GM06990 (cell line): ENCODE results near the gene SULF2.

Source experiments
- DNase-seq: peaks from one replicate; pipeline ENCODE4 v3.0.0-alpha.2; 2011; ENCODE audit not compliant: insufficient read length; ENCODE audit errors: extremely low read depth
- H3K27me3 ChIP-seq: replicated peaks from 2 replicates; pipeline ENCODE4 v1.6.0; 2011; ENCODE audit warnings: low read length; ENCODE audit not compliant: control insufficient read depth, insufficient read depth
- H3K36me3 ChIP-seq: 2 replicates; pipeline ENCODE4 v1.5.1; 2011; ENCODE audit warnings: low read length; ENCODE audit not compliant: control insufficient read depth, insufficient read depth
- H3K4me3 ChIP-seq: replicated peaks from 2 replicates; pipeline ENCODE4 v1.5.1; 2011; ENCODE audit warnings: low read depth, mild to moderate bottlenecking, control low read depth, low read length
- TF ChIP-seq, protein P1 (sequence below): IDR thresholded peaks from 2 replicates; pipeline ENCODE4 v1.5.1; 2011; ENCODE audit warnings: low read length, control low read depth, mild to moderate bottlenecking, inconsistent platforms; ENCODE audit not compliant: insufficient read depth, poor library complexity, severe bottlenecking

The SULF2 gene

DNA sequence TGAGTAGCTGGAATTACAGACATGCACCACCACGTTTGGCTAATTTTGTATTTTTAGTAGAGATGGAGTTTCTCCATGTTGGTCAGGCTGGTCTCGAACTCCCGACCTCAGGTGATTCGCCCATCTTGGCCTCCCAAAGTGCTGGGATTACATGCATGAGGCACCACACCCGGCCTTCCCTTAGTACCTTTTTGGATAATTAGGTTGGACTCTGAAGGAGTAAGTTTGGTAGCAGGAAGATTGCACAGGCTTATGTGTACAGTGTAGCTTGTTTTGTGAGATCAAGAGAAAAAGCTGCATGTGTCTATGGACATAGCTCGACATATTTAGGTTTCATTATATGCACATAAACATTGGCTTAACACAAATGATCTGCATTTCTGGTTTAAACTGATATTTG lies 166.8 kb downstream of the SULF2 start:
- TF ChIP-seq, protein P1, sequence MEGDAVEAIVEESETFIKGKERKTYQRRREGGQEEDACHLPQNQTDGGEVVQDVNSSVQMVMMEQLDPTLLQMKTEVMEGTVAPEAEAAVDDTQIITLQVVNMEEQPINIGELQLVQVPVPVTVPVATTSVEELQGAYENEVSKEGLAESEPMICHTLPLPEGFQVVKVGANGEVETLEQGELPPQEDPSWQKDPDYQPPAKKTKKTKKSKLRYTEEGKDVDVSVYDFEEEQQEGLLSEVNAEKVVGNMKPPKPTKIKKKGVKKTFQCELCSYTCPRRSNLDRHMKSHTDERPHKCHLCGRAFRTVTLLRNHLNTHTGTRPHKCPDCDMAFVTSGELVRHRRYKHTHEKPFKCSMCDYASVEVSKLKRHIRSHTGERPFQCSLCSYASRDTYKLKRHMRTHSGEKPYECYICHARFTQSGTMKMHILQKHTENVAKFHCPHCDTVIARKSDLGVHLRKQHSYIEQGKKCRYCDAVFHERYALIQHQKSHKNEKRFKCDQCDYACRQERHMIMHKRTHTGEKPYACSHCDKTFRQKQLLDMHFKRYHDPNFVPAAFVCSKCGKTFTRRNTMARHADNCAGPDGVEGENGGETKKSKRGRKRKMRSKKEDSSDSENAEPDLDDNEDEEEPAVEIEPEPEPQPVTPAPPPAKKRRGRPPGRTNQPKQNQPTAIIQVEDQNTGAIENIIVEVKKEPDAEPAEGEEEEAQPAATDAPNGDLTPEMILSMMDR, result no peak

DNA sequence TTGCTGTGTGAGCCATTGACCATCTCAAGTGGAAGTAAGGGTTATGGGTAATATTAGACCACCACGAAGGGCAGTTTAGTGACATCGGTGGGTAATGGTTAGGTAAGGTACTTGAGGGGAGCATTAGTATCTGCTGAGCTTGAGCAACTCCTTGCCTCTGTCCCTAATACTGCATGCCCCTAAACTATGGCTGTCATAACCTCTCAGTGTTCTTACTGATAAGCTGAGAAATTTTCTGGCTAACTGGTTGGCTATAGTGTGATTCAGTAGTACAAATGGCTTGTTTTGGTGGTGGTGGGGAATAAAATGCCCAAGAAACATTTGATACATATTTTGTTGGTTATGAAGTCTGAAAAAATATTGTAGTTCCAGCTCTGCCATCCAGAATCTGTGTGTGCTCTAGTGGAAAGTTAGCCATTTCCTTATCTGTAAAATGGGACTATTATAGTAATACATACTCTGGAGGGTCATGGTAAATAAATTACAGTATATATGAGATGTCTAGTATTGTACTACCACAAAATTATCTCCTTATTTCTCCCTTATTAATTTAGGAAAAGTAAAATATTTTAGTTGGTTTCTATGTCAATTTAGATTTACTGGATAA lies 170.5 kb downstream of the SULF2 start:
- H3K27me3 ChIP-seq, result no peaks in the 10 kb centered on the region
- TF ChIP-seq, protein P1, result no peak
- no peak for DNase-seq
- peaks cover 4% of the 10 kb centered on the region for H3K36me3 ChIP-seq
- H3K4me3 ChIP-seq, result no peak overlapping the region

More for the DNA sequence above, 166.8 kb downstream of the SULF2 start:
- no peaks in the 10 kb centered on the region for H3K27me3 ChIP-seq
- peaks cover 4% of the 10 kb centered on the region for H3K36me3 ChIP-seq
- H3K4me3 ChIP-seq, result no peak overlapping the region
- DNase-seq, result no peak

DNA sequence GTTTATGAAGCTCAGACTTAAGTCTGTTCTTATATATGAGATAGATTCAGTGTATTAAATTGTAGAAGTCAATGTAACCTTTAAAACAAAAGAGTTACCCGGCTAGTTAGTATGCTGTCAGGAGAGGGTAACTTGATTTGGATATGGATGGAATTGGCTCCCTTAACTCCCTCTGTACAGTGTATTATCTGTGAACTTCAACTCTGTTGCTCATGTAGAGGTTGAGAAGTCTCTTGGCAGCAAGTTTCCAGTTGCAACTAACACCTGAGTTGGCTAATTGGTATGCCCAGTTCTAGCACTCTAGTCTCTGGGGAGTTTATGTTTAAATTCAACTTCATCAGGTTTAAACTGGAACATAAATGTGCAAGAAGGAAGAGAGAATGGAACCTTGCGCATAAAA lies 172.6 kb downstream of the SULF2 start:
- TF ChIP-seq, protein P1, result no peak
- Histone ChIP-seq H3K27me3 (no peaks in the 10 kb centered on the region), H3K4me3 (no peak overlapping the region), H3K36me3 (peaks cover 4% of the 10 kb centered on the region)
- no peak for DNase-seq

DNA sequence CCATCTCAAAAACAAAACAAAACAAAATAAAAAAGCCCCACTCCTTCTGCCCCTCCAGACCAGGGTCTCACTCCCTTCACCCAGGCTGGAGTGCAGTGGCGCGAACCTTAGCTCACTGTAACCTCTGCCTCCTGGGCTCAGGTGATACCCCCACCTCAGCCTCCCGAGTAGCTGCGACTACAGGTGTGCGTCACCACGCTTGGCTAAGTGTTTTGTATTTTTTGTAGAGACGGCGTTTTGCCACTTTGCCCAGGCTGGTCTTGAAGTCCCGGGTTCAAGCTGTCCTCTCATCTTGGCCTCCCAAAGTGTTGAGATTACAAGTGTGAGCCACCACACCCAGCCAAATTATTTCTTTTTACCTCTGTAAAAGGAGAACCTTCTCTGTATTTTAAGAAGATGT lies 173.5 kb downstream of the SULF2 start:
- TF ChIP-seq, protein P1, result no peak
- no peak for DNase-seq
- Histone ChIP-seq H3K27me3 (no peaks in the 10 kb centered on the region), H3K4me3 (no peak overlapping the region), H3K36me3 (peaks cover 4% of the 10 kb centered on the region)

DNA sequence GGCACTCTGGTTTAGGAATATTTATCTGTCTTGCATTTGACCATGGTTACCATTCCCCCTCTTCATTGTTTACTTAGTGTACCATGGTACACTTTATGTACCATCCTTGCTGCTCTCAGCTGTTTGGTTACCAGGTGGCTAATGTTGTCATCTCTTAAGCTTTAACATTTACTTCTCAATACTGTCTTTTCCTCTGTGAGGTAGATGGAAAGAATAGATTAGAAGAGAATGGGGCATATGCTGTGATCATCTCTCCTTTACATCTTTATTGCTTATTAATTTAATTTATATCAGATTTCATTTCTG lies 174.4 kb downstream of the SULF2 start:
- Histone ChIP-seq H3K27me3 (no peaks in the 10 kb centered on the region), H3K4me3 (no peak overlapping the region), H3K36me3 (peaks cover 7% of the 10 kb centered on the region)
- TF ChIP-seq, protein P1, result no peak
- no peak for DNase-seq
